Right lobe of liver (tissue), 4 donors: ENCODE measurements around the gene MKRN2OS.

Experiments
- POLR2A ChIP-seq: fragments of 450-650 bp; IDR thresholded peaks from one replicate; pipeline ENCODE4 v1.6.1; 2017; ENCODE audit warnings: antibody characterized with exemption, mild to moderate bottlenecking
- TF ChIP-seq, protein P1 (sequence below), 4 donors: fragments of 200-600 bp in 3 of 4; fragments of 450-650 bp in 1 of 4; IDR thresholded peaks; one replicate each; pipeline versions ENCODE4 v1.5.1 to v1.8.0; 2016 to 2022; ENCODE audit warnings: antibody characterized with exemption in 4 of 4, mild to moderate bottlenecking in 2 of 4
- donor health status: DM: no; HTN: no; CAD: no.
- donor health status: DM: no; HTN: no; CAD: no.
- donor health status: DM: no; HTN: yes; CAD: no.

DNA sequence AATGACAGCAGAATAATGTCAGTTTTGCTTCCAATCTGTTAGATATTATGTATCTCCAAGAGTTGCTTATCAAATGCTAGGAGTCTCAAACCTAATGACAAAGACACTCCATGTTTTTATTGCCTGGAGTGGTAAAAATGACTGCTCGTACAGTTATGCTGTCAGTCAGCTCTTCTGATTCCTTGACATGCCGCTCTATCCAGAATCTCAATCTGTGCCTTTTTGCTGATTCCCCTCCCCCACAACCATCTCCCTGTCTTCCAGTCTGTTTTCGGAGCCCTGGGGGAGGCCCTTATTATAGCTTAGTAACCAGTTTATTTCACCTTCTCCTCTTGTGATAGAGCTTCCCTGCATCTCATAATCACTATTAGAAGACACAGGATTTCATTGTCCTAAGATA is 14.2 kb upstream of the MKRN2OS start:
- TF ChIP-seq, protein P1, sequence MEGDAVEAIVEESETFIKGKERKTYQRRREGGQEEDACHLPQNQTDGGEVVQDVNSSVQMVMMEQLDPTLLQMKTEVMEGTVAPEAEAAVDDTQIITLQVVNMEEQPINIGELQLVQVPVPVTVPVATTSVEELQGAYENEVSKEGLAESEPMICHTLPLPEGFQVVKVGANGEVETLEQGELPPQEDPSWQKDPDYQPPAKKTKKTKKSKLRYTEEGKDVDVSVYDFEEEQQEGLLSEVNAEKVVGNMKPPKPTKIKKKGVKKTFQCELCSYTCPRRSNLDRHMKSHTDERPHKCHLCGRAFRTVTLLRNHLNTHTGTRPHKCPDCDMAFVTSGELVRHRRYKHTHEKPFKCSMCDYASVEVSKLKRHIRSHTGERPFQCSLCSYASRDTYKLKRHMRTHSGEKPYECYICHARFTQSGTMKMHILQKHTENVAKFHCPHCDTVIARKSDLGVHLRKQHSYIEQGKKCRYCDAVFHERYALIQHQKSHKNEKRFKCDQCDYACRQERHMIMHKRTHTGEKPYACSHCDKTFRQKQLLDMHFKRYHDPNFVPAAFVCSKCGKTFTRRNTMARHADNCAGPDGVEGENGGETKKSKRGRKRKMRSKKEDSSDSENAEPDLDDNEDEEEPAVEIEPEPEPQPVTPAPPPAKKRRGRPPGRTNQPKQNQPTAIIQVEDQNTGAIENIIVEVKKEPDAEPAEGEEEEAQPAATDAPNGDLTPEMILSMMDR (IDR thresholded peaks at IDR 0.05), result no peak
- no peak for TF ChIP-seq POLR2A
